Epithelial cell of proximal tubule (primary cell): Measurements from ENCODE around the gene NR6A1. TPM values are rescaled to one million over a fixed set of nuclear protein-coding genes. Genes with fewer than 3 reads are reported as not detected.

ENCODE experiments used
- DNase-seq: peaks from one replicate; pipeline ENCODE4 v3.0.0-alpha.2; 2011; ENCODE audit warnings: low read depth
- H3K4me3 ChIP-seq: 2 replicates; pipeline ENCODE4 v1.5.1; 2011; ENCODE audit warnings: low read depth, mild to moderate bottlenecking, low read length
- CTCF ChIP-seq: conservative IDR thresholded peaks from 2 replicates; pipeline ENCODE4 v1.5.1; 2012; ENCODE audit warnings: low read depth, mild to moderate bottlenecking, low read length
- total RNA-seq: library from RNA; depleted of rRNA; stranded (reverse); fragments of >200 nt; gene quantifications from 2 replicates; pipeline ENCODE4 v1.2.3, GENCODE V29; 2015

The NR6A1 gene
- total RNA-seq, 1 donor from 2014 or later, result 2.0 TPM

GRCh38 chr9:124470726-124471125 is 300.4 kb downstream of the NR6A1 start:
- no peak for DNase-seq
- TF ChIP-seq CTCF, result no peak
- no peak overlapping the region for H3K4me3 ChIP-seq

DNA sequence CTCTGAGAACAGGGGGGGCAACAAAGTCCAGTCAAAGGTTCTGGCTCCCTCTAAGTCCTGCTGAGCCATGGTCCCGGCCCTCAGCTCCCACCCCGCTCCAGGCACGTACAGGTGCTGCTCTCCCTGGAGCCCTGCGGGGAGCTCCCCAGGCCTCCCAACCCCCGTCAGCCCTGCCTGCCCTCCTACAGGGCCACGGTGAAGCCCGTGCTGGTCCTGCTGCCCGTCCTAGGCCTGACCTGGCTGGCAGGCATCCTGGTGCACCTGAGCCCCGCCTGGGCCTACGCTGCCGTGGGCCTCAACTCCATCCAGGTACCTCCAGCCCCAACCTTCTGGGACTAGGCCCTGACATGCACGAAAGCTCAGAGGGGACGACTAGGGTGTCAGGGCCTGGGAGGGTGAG is 300.8 kb downstream of the NR6A1 start:
- H3K4me3 ChIP-seq, result no peak overlapping the region
- DNase-seq, result no peak
- TF ChIP-seq CTCF, result no peak

- no peak overlapping the region for H3K4me3 ChIP-seq
- no peak for DNase-seq
- TF ChIP-seq CTCF, result no peak
Measured at GRCh38 chr9:124469011-124469832, 301.9 kb downstream of the NR6A1 start.

DNA sequence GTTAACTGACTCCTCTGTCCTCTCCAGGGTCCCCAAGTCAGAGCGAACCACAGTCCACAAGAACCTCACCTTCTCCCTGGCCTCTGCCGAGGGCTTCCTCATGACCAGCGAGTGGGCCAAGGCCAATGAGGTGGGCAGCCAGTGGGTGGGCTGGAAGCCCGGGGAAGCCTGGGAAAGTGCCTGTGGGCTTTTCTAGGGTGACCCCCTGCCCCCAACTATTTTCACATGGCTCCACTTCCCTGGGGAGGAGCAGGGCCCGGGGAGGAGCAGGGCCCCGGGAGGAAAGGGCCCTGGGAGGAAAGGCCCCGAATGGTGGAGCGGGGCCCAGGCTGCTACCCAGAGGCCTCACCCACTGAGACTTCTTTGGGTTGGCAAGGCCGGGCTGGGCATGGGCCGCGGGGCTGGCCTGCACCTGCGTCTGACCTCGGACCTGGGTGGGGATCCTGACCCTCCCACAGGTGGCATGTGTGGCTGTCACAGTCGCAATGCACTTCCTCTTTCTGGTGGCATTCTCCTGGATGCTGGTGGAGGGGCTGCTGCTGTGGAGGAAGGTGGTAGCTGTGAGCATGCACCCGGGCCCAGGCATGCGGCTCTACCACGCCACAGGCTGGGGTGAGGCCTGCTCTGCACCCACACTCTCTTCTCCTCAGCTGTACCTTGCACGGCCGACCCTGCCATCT is 302.9 kb downstream of the NR6A1 start:
- no peak for TF ChIP-seq CTCF
- no peak for DNase-seq
- H3K4me3 ChIP-seq, result no peak overlapping the region

DNA sequence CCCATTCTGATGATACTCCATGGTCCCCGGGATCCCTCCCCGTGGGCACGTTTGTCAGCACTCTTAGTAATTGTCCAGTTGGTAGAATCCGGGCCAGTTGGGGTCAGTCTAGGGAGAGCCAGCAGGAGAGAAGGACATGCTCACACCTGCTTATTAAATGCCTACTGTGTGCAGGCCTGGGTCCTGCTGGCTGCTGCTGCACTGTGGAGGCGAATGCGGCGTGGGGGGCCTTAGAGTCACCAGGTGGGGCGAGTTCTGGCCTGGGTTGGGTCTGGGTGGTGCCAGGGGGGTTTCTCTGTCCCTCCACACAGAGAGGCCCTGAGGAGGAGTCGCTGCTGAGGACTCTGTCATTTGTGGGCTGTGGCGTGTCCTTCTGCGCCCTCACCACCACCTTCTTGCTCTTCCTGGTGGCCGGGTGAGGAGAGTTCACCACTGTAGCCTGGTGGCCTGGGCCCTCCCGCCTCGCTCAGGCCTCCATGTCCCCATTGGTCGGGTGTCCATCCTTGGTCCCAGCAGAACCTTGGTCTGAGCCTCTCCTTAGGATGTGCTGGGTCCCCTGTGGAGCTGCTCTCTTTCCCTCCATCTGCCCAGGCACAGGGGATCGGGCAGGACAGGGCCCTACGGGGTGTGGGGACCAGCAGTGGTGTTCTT is 303.6 kb downstream of the NR6A1 start:
- no peak overlapping the region for H3K4me3 ChIP-seq
- no peak for DNase-seq
- TF ChIP-seq CTCF, result no peak

Other genes with a start within 250 kb of the NR6A1 start
- gene OLFML2A, start 5.8 kb upstream of the NR6A1 start, total RNA-seq, result 3.5 and 7.0 TPM in 2 replicates
- not detected in 2 replicates for gene WDR38, start 82.1 kb upstream of the NR6A1 start, total RNA-seq
- 2,998 and 3,916 TPM in 2 replicates for gene RPL35, start 90.6 kb upstream of the NR6A1 start, total RNA-seq
- 53.3 and 55.5 TPM in 2 replicates for gene ARPC5L, start 90.8 kb upstream of the NR6A1 start, total RNA-seq
- gene GOLGA1, start 169.8 kb upstream of the NR6A1 start, total RNA-seq, result 5.4 and 26.0 TPM in 2 replicates